Subcutaneous adipose tissue (tissue), 4 donors: ENCODE data around the gene ADCY1. TPM values are rescaled to one million over a fixed set of nuclear protein-coding genes. Genes with fewer than 3 reads are reported as not detected.

Source experiments
- CTCF ChIP-seq: fragments of 450-650 bp; IDR thresholded peaks from one replicate; pipeline ENCODE4 v1.5.1; 2016; ENCODE audit warnings: low read depth, mild to moderate bottlenecking, control low read depth, antibody characterized with exemption, moderate library complexity
- total RNA-seq, 4 donors: library from RNA; depleted of rRNA; stranded (reverse); fragments of >200 nt; gene quantifications; one replicate each; pipeline ENCODE4 v1.1.0, GENCODE V29; 2016

Gene ADCY1
- total RNA-seq, 4 donors from 2014 or later: 0.94 to 3.1 (median 1.6) TPM

- TF ChIP-seq CTCF: no peak
Measured at GRCh38 chr7:45712872-45713668, 138.9 kb downstream of the ADCY1 start.

GRCh38 chr7:45713669-45714520 is 139.7 kb downstream of the ADCY1 start:
- TF ChIP-seq CTCF: no peak

- no peak for TF ChIP-seq CTCF
Measured at GRCh38 chr7:45714521-45714820, 140.3 kb downstream of the ADCY1 start.

- TF ChIP-seq CTCF: no peak
Measured at GRCh38 chr7:45715471-45716352, 141.5 kb downstream of the ADCY1 start.

- no peak for TF ChIP-seq CTCF
Measured at GRCh38 chr7:45716380-45717203, 142.4 kb downstream of the ADCY1 start.

- TF ChIP-seq CTCF: no peak
Measured at GRCh38 chr7:45717537-45718235, 143.5 kb downstream of the ADCY1 start.
